Measurements from ENCODE around the gene ABCA2. TPM values are rescaled to one million over a fixed set of nuclear protein-coding genes. Genes with fewer than 3 reads are reported as not detected.

ABCA2 gene
- total and polyA plus RNA-seq, 2 experiments from 2014 or later: 30.5 to 56.7 TPM

- Histone ChIP-seq H3K27me3 (peaks cover 41% of the 10 kb centered on the region), H3K4me1 (ENCODE audit: low read depth) (peaks cover 5% of the 10 kb centered on the region), H3K27ac (no peak within 1 kb of the TSS), H3K4me3 (no peak within 1 kb of the TSS), H3K9me3 (ENCODE audit: low read depth) (no peaks in the 10 kb centered on the region), H3K36me3 (no peaks in the 10 kb centered on the region)
- TF ChIP-seq CTCF (IDR thresholded peaks at IDR 0.05; ENCODE audit: low read depth, low read length): no peak
- DNase-seq (ENCODE audit: low read depth in 1 of 2, low spot score in 1 of 2): no peak
These were observed 31.4 kb downstream of the ABCA2 start, which contains the start of gene CLIC3 for GRCh38 chr9:136996361-136997292. CLIC3 (minus strand) TSS chr9:136996568; CDS start chr9:136996543, 25 bp downstream.

GRCh38 chr9:136995772-136996311 lies 32.2 kb downstream of the ABCA2 start:
- DNase-seq (ENCODE audit: low read depth in 1 of 2, low spot score in 1 of 2): no peak
- TF ChIP-seq CTCF (IDR thresholded peaks at IDR 0.05; ENCODE audit: low read depth, low read length): no peak
- Histone ChIP-seq H3K9me3 (ENCODE audit: low read depth) (no peaks in the 10 kb centered on the region), H3K4me1 (ENCODE audit: low read depth) (peaks cover 5% of the 10 kb centered on the region), H3K36me3 (no peaks in the 10 kb centered on the region), H3K4me3 (no peak overlapping the region), H3K27me3 (peaks cover 41% of the 10 kb centered on the region), H3K27ac (no peak overlapping the region)

GRCh38 chr9:136995362-136995761 lies 32.7 kb downstream of the ABCA2 start:
- no peak for DNase-seq (ENCODE audit: low read depth in 1 of 2, low spot score in 1 of 2)
- TF ChIP-seq CTCF (IDR thresholded peaks at IDR 0.05; ENCODE audit: low read depth, low read length): no peak
- Histone ChIP-seq H3K4me3 (no peak overlapping the region), H3K27ac (no peak overlapping the region), H3K27me3 (peaks cover 41% of the 10 kb centered on the region), H3K36me3 (no peaks in the 10 kb centered on the region), H3K9me3 (ENCODE audit: low read depth) (no peaks in the 10 kb centered on the region), H3K4me1 (ENCODE audit: low read depth) (peaks cover 5% of the 10 kb centered on the region)

- H3K4me3 ChIP-seq: no peak overlapping the region
- H3K36me3 ChIP-seq: no peaks in the 10 kb centered on the region
- H3K27ac ChIP-seq: no peak overlapping the region
- H3K27me3 ChIP-seq: peaks cover 41% of the 10 kb centered on the region
- H3K9me3 ChIP-seq (ENCODE audit: low read depth): no peaks in the 10 kb centered on the region
- TF ChIP-seq CTCF (IDR thresholded peaks at IDR 0.05; ENCODE audit: low read depth, low read length): no peak
- H3K4me1 ChIP-seq (ENCODE audit: low read depth): peaks cover 5% of the 10 kb centered on the region
- peak in 1 of 2 donors; percentile 34 for DNase-seq (ENCODE audit: low read depth in 1 of 2, low spot score in 1 of 2)
These were observed 33.2 kb downstream of the ABCA2 start for GRCh38 chr9:136994888-136995230.

GRCh38 chr9:136994180-136994887 lies 33.7 kb downstream of the ABCA2 start:
- Histone ChIP-seq H3K4me3 (no peak overlapping the region), H3K36me3 (no peaks in the 10 kb centered on the region), H3K27ac (no peak overlapping the region), H3K9me3 (ENCODE audit: low read depth) (no peaks in the 10 kb centered on the region), H3K27me3 (peaks cover 41% of the 10 kb centered on the region), H3K4me1 (ENCODE audit: low read depth) (peaks cover 5% of the 10 kb centered on the region)
- TF ChIP-seq CTCF (IDR thresholded peaks at IDR 0.05; ENCODE audit: low read depth, low read length): no peak
- DNase-seq (ENCODE audit: low read depth in 1 of 2, low spot score in 1 of 2): no peak

Measured in cardiac muscle cell (in vitro differentiated cells and primary cell).